GM18502 (cell line): Measurements from ENCODE around the gene DAB1.
A peak's percentile ranks its signal among the peaks of the same experiment; 100 is the strongest.

Source experiments
- ATAC-seq: cut with Tn5 transposase; IDR thresholded peaks from one replicate; pipeline ENCODE4 v1.9.1; 2021; ENCODE audit warnings: mild to moderate bottlenecking; ENCODE audit not compliant: unreplicated experiment, poor library complexity

The DAB1 gene

GRCh38 chr1:57195436-57195941, 228.4 kb downstream of the DAB1 start:
- no peak for ATAC-seq

- no peak for ATAC-seq
These were observed 231.6 kb downstream of the DAB1 start for GRCh38 chr1:57192222-57192621.

DNA sequence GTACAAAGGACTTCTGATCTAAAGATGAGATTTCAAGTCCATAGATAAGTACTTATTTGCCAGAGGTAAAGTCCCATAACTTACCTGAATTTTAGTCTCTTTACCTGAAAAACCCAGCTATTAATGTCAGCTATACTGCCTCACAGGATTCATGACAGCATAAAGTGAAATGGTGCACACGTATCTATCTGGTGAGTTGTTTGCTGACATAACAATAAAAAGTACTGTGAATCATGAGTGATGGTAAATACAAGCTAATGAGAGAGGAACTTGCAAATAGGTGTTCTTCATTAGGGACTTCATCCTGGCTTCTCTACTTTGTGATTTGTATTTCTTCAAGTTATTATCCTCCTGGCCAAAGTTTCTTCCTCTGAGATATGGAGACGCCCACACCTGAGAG, 233.0 kb downstream of the DAB1 start:
- ATAC-seq = no peak

- ATAC-seq = no peak
These were observed 235.7 kb downstream of the DAB1 start for GRCh38 chr1:57188168-57188567.

DNA sequence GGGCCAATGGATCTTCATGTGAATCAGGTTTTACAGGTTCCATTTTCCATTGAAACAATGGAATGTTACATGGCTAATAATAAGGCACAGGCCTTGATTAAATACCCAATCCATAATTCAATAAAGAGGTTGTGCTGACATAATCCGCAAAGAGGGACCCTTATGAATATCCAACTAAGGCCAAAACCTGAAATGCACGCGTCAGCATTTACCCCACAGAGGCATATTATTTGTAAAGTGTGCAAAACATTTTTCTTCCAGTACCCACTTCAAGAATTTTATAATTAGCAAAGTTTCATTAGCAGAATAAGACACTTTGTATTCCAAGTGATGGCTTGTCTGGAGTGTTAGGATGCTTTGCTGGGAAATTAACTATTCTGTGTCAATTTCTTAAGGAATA, 237.4 kb downstream of the DAB1 start:
- no peak for ATAC-seq

DNA sequence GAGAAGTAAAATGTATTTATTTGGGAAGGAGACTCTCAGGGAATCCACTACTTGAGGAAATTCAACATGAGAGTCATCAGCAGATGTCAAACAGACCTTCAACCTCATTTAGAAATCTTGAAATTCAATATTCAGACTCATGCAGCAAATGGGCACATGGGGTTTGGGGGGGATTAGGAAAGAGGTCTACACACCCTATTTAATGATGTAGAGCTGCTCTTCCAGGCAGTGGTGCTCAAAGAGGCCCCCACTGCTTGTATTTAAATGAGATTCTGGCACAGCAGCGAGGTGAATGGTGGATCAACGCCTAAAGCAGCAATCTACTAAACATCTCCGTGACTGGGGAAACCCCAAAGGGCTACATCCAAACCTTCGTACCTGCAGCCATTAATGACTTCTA, 244.9 kb downstream of the DAB1 start:
- no peak for ATAC-seq

- ATAC-seq = no peak
These were observed 248.4 kb downstream of the DAB1 start for GRCh38 chr1:57175506-57175905.

GRCh38 chr1:57172040-57172439, 251.8 kb downstream of the DAB1 start:
- ATAC-seq = no peak

- peak; percentile 67 for ATAC-seq
These were observed 255.9 kb downstream of the DAB1 start for GRCh38 chr1:57167997-57168396.

GRCh38 chr1:57165546-57165945, 258.3 kb downstream of the DAB1 start:
- ATAC-seq = no peak

- no peak for ATAC-seq
These were observed 259.3 kb downstream of the DAB1 start for GRCh38 chr1:57164584-57164983.

GRCh38 chr1:57163789-57164188, 260.1 kb downstream of the DAB1 start:
- no peak for ATAC-seq

- ATAC-seq = no peak
These were observed 260.5 kb downstream of the DAB1 start for GRCh38 chr1:57163325-57163724.

- no peak for ATAC-seq
These were observed 261.1 kb downstream of the DAB1 start for GRCh38 chr1:57162607-57163261.

- no peak for ATAC-seq
These were observed 263.3 kb downstream of the DAB1 start for GRCh38 chr1:57160594-57160993.

GRCh38 chr1:57158604-57158998, 265.3 kb downstream of the DAB1 start:
- no peak for ATAC-seq

GRCh38 chr1:57157818-57158603, 265.8 kb downstream of the DAB1 start:
- peak; percentile 70 for ATAC-seq

- no peak for ATAC-seq
These were observed 267.0 kb downstream of the DAB1 start for GRCh38 chr1:57156907-57157306.

- no peak for ATAC-seq
These were observed 277.8 kb downstream of the DAB1 start for GRCh38 chr1:57146100-57146499.

DNA sequence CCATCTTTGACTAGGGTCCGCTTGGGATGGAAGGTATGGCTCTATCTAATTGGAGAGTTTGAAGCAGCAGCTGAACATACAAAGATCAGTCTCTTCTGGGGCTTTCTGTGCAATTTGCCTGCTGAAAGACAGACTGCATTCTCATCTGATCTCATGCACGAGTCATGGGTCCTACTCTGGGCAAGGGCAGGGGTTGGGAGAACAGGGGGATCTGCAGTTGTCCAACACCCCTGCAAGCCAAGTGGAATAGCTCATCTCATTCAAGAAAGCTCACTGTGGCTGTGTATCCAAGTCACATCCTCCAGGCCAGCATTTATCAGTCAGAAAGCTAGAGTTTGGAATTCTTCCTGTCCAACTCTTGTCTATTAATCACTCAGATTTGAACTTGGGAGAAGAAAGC, 280.9 kb downstream of the DAB1 start:
- no peak for ATAC-seq

DNA sequence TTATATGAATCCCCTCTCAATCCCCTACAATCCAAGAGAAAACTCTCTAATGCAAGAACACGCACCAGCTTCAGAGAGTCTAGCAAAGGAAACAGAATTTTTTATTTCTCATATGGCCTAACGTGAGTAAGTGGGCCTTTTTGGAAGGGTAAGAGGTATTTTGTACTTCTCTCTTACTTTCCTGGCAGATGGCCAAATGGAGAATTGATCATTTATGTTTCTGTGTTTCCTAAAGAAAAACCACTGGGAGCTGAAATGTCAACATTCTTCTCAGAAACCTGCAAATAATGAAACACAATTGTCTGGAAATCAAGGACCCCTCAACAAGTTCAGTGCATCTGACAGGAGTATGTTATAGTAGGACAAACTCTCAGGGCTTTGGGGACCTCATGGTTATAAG, 281.7 kb downstream of the DAB1 start:
- no peak for ATAC-seq
